HG02970 (cell line): Measurements from ENCODE around the gene IKBIP.
"Not testable (repeated sequence)": the region's sequence is repeated elsewhere in the genome, so short reads cannot be mapped to it uniquely, and the experiment has no call there.

Experiments used
- ATAC-seq: cut with Tn5 transposase; IDR thresholded peaks from one replicate; pipeline ENCODE4 v1.9.1; 2021; ENCODE audit warnings: mild to moderate bottlenecking, moderate library complexity, moderate number of reproducible peaks; ENCODE audit not compliant: unreplicated experiment, low FRiP score

IKBIP gene

DNA sequence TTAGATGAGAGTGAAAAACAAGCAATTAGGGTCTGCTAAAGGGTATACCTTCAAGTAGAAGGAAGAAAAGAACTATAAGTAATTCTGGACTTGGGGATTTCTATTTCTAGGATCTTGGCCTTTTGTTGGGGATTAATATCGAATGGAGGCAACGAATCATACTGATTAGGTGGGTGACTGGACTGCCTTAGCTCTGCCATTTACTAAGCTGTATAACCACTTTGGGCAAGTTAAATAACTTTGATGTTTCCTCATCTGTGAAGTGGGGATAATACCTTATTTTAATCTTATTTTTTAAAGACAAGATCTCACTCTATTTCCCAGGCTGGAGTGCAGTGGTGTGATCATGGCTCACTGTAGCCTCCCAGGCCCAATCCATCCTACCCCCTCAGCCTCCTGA lies 6.6 kb downstream of the IKBIP start:
- ATAC-seq = no peak

DNA sequence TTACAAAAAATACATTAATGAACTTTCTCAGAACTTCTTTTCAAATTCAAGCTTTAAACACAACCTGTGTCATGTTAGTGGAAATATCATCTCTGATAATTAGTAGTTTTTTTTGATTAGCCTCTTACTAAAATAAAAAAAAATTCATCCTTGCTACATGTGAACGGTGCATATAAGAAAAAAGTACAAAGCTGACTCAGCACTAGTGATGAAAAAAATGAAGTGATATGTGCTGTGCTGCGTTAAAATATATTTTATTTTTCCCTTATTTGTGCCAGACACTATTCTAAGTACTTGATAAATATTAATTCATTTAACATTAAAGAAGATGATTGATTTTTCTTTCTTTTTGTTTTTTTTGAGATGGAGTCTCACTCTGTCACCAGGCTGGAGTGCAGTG lies 7.5 kb downstream of the IKBIP start:
- ATAC-seq = no peak

DNA sequence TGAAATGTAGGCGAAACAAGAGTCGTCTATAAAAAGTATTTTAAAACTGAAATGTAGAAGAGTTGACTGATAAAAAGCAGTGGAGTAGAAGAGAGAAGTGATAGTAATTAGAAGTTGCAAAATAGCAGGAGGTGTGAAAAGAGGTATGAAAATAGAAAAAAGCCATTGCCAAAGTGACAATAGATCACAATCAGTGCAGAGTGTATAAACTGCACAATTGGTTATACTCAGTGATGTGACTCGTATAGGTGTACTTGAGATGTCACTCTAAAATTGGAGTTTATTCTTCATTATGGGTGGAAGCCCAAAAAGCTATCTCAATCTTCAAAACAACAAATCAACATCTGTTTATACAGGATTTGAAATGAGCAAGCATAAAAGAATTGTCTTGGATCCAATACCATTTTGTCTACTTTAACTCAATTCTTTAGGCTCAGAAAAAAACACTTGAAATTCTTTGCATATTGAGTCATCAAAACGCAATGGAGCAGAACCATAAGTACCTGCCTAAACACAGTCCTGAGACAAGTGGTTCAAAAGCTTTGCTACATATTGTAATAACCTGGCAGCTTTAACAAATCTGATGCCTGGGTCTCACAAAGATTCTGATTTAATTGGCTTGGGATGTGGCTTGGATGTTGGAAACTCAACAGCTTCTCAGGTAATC lies 8.8 kb downstream of the IKBIP start:
- ATAC-seq = no peak

DNA sequence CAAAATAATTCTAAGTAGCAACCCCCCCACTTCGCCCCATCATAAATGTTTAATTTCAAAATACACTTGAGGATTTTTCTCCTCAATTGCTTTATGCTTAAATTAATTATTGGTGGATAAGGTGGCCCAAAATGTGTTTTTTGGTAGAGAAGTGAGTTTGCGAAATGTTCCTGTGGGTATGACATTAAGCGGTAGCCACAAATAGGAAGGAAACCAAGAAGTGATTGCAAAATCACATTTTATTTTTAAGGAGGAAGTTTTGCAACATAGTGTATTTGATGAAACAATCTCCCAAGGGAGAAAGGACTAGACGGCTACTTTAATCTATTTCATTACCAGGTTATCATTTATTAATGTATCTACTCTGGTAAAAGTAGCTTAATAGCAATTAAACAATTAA lies 25.6 kb downstream of the IKBIP start:
- ATAC-seq = no peak

DNA sequence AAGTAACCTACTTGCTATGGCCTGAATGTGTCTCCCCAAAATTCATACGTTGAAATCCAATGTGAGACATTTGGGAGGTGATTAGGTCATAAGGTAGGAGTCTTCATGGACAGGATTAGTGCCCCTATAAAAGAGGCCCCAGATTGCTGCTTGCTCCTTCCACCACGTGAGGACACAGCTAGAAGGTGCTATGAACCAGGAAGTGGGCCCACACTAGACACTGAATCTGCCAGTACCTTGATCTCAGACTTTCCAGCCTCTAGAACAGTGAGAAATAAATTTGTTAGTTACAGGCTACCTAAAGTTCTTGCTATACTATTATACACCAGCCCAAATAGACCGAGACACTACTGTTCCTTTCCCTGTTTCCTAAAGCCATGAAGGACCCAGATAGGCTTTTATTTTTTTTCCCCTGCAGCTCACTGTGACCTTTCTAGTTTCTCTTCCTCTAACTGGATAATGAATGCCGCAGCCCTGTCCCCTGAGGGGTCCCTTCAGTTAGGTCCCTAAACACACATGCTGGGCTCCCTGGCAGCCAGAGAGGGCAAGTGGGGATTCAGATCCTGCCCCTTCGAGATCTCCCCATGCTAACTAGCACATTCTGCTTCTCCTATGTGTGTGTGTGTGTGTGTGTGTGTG lies 31.8 kb downstream of the IKBIP start:
- ATAC-seq = peak; percentile 57

DNA sequence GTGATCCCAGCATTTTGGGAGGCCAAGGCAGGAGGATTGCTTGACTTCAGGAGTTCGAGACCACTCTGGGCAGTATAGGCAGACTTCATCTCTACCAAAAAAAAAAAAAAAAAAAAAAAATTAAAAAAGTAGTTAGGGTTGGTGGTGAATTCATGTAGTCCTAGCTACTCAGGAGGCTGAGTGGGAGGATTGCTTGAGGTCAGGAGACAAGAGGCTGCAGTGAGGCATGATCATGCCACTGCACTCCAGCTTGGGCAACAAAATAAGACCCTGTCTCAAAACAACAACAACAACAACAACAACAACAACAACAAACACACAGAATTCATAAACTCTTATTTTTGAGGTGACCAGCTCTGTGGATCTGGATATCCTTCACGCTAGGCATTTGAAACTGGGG lies 34.0 kb downstream of the IKBIP start:
- no peak for ATAC-seq

DNA sequence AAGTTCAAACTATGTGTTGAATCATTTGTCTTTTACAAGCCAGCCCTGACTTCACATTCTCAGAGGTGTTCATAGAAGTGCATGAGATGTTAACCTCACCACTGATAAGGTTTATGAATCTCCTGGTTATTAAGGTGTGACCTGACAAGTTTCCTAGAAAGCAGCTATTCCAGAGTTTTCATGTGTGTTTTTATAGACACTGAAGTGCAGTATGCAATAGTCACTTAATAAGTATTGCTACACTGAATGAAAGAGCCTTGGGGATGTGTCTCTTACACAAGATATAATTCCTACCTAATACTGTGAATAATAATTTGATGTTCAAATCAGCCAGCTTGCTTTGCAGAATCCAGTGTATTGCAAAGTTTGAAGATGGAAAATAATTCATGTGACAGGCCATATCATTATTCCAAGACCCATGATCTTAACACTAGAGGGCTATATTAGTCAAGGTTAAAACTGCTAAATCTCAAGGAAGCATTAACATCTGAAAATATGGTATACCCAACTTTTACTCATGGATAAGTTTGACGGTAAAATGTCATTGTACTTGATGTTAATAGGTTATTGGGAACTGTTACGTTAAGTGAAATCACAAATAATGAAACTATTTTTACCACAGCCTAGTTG lies 38.1 kb downstream of the IKBIP start:
- no peak for ATAC-seq

DNA sequence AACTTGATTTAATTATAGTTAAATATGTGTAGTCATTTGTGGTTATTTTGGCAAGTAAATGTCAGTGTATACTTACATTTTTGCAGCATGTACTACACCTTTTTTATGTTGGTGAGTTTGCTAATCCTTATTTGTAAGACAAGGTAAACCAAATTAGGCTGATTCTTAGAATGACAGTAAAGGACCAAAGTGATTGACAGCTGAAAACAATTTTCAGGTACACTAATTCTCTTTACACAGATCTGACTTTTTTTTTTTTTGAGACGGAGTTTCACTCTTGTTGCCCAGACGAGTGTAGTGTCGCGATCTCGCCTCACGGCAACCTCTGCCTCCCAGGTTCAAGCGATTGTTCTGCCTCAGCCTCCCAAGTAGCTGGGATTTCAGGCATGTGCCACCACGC lies 42.7 kb downstream of the IKBIP start:
- ATAC-seq = no peak

DNA sequence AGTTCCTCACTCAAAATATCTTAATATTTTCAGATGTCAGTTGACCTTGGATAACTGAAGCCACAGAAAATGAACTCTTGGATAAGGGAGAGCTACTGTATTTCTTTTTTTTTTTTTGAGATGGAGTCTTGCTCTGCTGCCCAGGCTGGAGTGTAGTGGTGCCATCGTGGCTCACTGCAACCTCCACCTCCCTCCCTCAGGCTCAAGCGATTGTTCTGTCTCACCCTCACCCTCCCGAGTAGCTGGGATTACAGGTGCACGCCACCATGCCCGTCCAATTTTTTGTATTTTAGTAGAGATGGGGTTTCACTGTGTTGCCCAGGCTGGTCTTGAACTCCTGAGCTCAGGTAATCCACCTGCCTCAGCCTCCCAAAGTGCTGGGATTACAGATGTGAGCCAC lies 47.3 kb downstream of the IKBIP start:
- not testable (repeated sequence) for ATAC-seq

DNA sequence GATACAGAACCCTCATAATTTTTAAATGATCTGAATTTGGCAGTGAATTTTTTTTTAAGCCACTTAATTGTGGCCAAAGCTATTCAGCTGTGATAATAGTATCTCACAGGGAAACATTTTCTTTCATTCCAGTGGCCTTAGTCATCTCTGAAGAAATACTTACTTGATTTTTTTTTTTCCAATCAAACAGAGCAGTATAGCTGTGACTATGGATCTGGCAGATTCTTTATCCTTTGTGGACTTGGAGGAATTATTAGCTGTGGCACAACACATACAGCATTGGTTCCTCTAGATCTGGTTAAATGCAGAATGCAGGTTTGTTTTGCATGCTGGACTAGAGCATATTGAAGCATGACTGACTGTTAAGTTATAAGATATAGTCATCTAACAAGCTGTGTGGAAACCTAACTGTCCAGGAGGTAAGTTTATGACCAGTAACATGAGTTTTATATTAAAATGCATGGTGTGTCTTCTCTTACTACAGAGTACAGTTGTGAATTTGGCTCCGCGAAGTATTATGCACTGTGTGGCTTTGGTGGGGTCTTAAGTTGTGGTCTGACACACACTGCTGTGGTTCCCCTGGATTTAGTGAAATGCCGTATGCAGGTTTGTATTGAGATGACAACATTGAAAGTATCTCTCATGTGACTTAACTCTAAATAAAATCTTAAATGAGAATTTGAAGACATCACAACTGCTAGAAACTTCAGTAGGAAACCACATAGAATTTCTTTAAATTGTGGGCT lies 49.2 kb downstream of the IKBIP start:
- no peak for ATAC-seq

DNA sequence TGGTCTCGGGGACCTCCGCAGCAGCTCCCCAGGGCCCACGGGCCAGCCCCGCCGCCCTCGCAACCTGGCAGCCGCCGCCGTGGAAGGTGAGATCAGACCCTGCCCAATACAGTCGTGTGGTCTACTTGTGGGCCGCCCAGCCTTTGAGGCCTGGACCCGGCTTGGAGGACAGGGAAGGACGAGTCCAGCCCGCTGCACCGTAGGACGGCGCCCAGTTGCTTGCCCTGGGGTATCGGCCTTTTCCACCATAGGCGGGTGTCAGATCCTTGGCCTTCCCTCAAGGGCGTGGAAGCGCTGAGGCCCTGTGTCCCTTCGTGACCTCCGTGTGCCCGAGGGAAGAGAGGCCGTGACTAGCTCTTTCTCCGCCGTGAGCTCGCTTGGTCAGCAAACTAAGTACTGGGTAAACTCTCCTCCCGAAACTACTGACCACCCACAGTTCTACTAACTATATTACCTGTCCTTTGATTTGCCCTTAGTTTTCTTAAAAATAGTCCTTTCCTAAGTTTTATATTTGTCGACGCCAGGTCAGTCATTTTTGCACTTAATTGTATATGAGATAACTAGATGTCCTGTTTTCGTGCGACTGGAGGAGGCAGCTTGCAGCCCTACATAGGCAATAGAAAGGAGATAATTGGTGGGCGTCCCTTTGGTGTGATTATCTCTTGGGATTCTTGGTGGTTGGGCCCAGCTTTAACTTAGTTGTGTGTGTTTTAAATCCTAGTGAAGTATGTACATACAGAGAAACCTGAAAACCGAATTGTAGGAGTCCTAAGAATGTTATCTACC lies 50.3 kb downstream of the IKBIP start:
- no peak for ATAC-seq

DNA sequence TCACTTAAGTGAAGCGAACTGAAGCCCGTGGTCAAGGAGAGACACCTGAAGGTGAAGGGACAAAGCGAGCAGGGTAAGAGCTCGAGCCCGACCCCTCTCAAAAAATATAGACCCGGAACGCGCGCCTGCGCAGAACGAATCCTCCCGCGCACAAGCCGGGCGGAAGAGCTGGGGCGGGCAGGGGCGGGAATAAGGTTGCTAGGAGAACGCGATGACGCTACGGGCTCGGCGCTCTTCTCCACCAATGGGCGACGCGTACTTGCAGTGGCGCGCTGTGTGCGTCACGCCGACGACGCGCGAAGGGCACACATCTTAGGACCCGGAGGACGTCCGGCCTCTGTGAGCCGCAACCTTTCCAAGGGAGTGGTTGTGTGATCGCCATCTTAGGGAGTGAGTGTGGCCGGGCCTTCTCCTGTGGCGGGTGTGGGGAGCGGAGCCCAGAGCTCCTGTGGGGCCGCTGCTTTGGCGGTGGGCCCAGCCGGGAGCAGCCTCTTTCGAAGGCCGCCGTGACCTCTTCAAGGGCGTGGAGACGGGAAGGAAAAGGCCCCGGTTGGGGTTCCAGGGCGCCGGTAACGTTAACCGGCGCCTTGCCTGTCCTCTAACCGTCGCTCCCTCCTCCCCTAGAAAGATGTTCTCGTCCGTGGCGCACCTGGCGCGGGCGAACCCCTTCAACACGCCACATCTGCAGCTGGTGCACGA lies 51.1 kb downstream of the IKBIP start, which contains the start of gene SLC25A3:
Gene SLC25A3, plus strand, starts transcription at position 336 of the 699 bp plus-strand sequence. Its CDS starts 293 bp downstream, at position 629.
- peak; percentile 99 for ATAC-seq

DNA sequence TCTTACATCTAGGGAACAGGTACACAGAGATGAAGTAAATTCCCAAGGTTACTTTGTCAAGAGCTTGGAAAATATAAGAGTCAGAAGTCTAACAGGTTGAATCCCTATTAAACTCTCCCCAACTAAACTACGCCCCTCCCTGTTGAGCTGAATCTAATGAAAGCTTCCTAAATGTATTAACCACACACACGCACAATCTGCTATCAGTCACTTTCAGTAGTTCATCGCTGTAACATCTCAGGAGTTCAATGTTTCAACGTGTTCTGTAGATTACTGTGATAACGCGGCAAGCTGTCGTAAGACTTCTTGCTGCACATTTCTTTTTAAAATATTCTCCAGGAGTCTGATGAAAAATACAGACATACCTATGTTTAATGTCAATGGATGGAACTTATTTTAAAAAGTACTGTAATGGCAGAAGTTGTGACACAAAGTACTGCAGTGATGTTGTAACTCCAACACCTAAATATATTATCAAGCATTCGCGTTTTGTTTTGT lies 51.7 kb downstream of the IKBIP start:
- ATAC-seq = no peak

DNA sequence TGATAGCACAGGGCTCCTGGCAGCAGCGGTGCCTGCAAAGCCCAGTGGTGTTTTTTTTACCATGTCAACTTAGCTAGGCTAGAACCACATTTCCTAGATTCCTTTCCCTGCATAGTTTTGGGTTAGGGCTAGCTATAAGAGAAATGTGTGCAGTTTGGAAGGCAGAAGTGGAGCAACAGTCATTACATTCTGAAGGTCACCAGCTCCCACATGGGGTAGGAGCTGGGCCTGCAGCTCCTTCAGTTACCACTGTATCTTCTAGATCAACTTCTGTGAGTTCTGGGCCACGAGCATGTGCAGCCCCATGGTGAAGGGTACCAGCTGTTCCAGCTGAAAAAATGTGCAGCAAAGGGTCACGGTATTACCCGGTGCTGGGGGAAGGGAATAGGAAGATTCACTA lies 53.4 kb downstream of the IKBIP start:
- no peak for ATAC-seq

DNA sequence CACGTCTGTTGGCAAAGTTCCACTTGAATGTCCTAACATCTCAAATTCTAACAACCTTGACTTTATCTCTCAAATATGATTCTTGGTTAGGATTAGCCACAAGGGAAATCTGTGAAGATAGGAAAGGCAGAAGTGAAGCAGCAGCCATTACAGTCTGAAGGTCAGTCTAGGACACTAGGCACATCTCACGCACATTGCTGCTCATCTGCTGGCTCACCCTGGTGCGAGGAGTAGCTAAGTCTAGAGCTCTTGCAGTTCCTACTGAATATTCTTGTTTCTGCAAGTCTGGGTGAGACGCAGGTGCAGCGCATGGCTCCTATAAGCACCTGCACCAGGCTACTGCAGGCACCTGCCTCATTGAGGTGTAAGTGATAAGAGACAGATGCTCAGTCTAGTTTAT lies 57.5 kb downstream of the IKBIP start:
- ATAC-seq = no peak

DNA sequence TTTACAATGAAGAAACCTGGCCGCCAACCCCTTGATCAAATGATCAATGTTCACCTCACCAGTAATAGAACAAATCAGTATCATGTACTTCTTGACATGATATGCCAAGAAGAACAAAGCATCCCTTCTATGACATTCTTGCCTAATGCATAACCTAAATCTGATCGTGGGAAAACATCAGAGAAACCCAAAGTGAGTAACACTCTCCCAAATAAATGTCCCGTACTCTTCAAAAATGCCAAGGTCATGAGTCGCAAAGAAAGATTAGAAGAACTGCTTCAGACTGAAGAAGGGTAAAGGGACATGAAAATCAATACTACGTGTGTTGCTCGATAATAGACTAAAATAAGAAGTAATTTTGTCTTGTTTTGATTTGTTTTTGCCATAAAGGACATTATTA lies 62.5 kb downstream of the IKBIP start:
- no peak for ATAC-seq

DNA sequence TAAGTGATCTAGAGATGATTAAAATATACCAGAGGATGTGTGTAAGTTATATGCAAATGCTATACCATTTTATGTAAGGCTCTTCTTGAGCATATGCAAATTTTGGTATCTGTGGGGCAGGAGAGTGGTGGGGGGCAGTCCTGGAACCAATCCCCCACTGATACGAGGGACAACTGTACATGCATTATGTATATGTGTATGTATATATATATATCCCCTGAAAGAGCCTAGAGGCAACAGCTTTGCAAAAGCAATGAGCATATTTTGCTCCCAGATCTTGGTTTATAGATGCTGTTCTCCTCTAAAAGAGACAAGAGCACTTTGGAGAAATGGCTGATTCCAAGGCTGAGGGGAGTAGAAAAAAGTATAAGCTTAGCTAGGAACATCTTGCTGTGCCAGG lies 63.5 kb downstream of the IKBIP start:
- no peak for ATAC-seq

DNA sequence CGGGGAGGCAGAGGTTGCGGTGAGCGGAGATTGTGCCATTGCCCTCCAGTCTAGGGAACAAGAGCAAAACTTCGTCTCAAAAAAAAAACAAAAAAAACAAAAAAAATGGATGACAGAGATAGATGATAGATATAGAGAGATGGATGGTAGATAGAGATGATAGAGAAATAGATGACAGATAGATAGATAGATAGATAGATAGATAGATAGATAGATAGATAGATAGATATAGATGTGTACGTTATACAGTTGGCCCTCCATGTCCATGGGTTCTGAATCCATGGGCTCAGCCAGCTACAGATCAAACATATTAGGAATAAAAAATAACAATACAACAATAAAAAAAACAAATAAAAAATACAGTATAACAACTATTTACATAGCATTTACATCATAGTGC lies 63.9 kb downstream of the IKBIP start:
- ATAC-seq = no peak

DNA sequence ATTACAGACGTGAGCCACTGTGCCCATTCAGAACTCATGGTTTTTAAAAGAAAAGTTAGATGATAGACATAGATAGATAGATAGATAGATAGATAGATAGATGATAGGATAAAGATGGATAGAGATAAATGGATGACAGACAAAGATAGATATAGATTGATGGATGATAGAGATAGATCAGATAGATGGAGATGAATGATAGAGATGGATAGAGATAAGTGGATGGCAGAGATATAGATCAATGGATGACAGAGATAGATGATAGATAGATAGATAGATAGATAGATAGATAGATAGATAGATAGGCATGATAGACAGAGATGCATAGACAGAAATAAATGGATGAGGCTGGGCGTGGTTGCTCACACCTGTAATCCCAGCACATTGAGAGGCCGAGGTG lies 64.8 kb downstream of the IKBIP start:
- ATAC-seq = no peak

DNA sequence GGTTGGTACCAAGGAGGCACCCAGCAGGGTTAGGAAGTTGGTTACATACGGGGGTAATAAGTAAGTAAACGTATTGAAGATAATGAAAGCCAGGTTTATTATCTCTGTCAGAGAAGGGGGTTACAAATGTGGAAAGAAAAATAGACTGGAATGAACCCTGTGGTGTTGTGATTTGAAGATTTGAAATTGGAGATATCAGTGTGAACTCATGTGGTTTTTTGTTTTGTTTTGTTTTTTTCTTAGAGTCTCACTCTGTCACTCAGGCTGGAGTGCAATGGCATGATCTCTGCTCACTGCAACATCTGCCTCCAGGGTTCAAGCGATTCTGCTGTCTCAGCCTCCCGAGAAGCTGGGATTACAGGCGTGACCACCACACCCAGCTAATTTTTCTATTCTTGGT lies 65.2 kb downstream of the IKBIP start:
- ATAC-seq = no peak
